ENCODE measurements around the gene PBRM1. TPM values are rescaled to one million over a fixed set of nuclear protein-coding genes. Genes with fewer than 3 reads are reported as not detected.
A peak's percentile ranks its signal among the peaks of the same experiment; 100 is the strongest.

The PBRM1 gene
- total RNA-seq, 1 donor from 2014 or later: 90.1 TPM

- Mint-ChIP-seq H3K4me3 (peak within 1 kb of the TSS; percentile 96), H3K27ac (peak within 1 kb of the TSS; percentile 98), H3K9me3 (no peaks in the 10 kb centered on the region), H3K27me3 (ENCODE audit: low read depth) (no peaks in the 10 kb centered on the region), H3K36me3 (no peaks in the 10 kb centered on the region), H3K4me1 (peaks cover 53% of the 10 kb centered on the region)
- TF ChIP-seq CTCF (IDR thresholded peaks at IDR 0.05; ENCODE audit: unreplicated experiment): no peak
- peak; percentile 95 for DNase-seq (ENCODE audit: low spot score in 2 of 2, unreplicated experiment in 2 of 2)
Measured at GRCh38 chr3:52536369-52537164, 149.1 kb downstream of the PBRM1 start, which contains the start of gene UQCC5. Gene UQCC5, plus strand, starts transcription at chr3:52536605. Its CDS starts 151 bp downstream, at chr3:52536756.

GRCh38 chr3:52536112-52536368, 149.7 kb downstream of the PBRM1 start:
- peak overlapping the region; percentile 96 for H3K4me3 Mint-ChIP-seq
- peak overlapping the region; percentile 98 for H3K27ac Mint-ChIP-seq
- DNase-seq (ENCODE audit: low spot score in 2 of 2, unreplicated experiment in 2 of 2): no peak
- H3K27me3 Mint-ChIP-seq (ENCODE audit: low read depth): no peaks in the 10 kb centered on the region
- H3K36me3 Mint-ChIP-seq: no peaks in the 10 kb centered on the region
- no peak for TF ChIP-seq CTCF (IDR thresholded peaks at IDR 0.05; ENCODE audit: unreplicated experiment)
- peaks cover 53% of the 10 kb centered on the region for H3K4me1 Mint-ChIP-seq
- H3K9me3 Mint-ChIP-seq: no peaks in the 10 kb centered on the region

GRCh38 chr3:52535411-52536111, 150.2 kb downstream of the PBRM1 start:
- peaks cover 53% of the 10 kb centered on the region for H3K4me1 Mint-ChIP-seq
- DNase-seq (ENCODE audit: low spot score in 2 of 2, unreplicated experiment in 2 of 2): peak in 1 of 2 experiments; percentile 31
- no peaks in the 10 kb centered on the region for H3K36me3 Mint-ChIP-seq
- no peaks in the 10 kb centered on the region for H3K9me3 Mint-ChIP-seq
- peak overlapping the region; percentile 98 for H3K27ac Mint-ChIP-seq
- H3K4me3 Mint-ChIP-seq: peak overlapping the region; percentile 96
- no peak for TF ChIP-seq CTCF (IDR thresholded peaks at IDR 0.05; ENCODE audit: unreplicated experiment)
- no peaks in the 10 kb centered on the region for H3K27me3 Mint-ChIP-seq (ENCODE audit: low read depth)

GRCh38 chr3:52534281-52535183, 151.2 kb downstream of the PBRM1 start:
- Mint-ChIP-seq H3K27ac (peak overlapping the region; percentile 94), H3K27me3 (ENCODE audit: low read depth) (no peaks in the 10 kb centered on the region), H3K4me3 (peak overlapping the region; percentile 81), H3K4me1 (peaks cover 60% of the 10 kb centered on the region), H3K9me3 (no peaks in the 10 kb centered on the region), H3K36me3 (no peaks in the 10 kb centered on the region)
- peak; percentile 21 to 41 for DNase-seq (ENCODE audit: low spot score in 2 of 2, unreplicated experiment in 2 of 2)
- TF ChIP-seq CTCF (IDR thresholded peaks at IDR 0.05; ENCODE audit: unreplicated experiment): no peak

- Mint-ChIP-seq H3K9me3 (no peaks in the 10 kb centered on the region), H3K4me1 (peaks cover 53% of the 10 kb centered on the region), H3K27ac (peak within 1 kb of the TSS; percentile 94), H3K36me3 (no peaks in the 10 kb centered on the region), H3K27me3 (ENCODE audit: low read depth) (no peaks in the 10 kb centered on the region), H3K4me3 (peak within 1 kb of the TSS; percentile 83)
- DNase-seq (ENCODE audit: low spot score in 2 of 2, unreplicated experiment in 2 of 2): peak; percentile 67 to 77
- no peak for TF ChIP-seq CTCF (IDR thresholded peaks at IDR 0.05; ENCODE audit: unreplicated experiment)
Measured at GRCh38 chr3:52533623-52534280, 152.0 kb downstream of the PBRM1 start, which contains the start of gene NT5DC2. Gene NT5DC2, minus strand, starts transcription at chr3:52533857. Its CDS starts 120 bp downstream, at chr3:52533737.
